ENCODE measurements around the gene PTPRN2.
"Not testable (repeated sequence)": the region's sequence is repeated elsewhere in the genome, so short reads cannot be mapped to it uniquely, and the experiment has no call there.

PTPRN2 gene

DNA sequence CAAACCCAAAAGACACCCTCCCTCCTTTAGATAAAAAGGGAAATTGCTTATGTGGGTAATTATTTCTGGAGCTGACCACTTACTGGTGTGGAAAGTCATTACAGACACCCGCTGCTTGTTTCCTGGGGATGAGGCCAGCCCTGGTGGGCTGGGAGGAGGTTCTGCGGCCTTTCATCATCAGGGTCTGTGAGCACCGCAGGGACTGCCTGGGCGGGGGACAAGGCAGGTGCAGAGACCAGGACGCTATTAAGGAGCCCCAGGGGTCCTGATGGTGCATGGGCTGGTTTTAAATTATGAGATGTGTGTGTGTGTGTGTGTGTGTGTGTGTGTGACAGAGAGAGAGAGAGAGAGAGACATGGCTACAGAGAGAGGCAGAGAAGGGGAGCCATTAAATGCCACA lies 1079.6 kb downstream of the PTPRN2 start:
- Mint-ChIP-seq H3K4me1 (peaks cover 11% of the 10 kb centered on the region), H3K9me3 (no peaks in the 10 kb centered on the region), H3K36me3 (ENCODE audit: insufficient read depth) (peaks cover under 1% of the 10 kb centered on the region), H3K27ac (ENCODE audit: low read depth) (no peak overlapping the region), H3K4me3 (no peak overlapping the region), H3K27me3 (peaks cover 45% of the 10 kb centered on the region)
- DNase-seq (ENCODE audit: low spot score in 2 of 2) (no peak), ATAC-seq (replicated peaks; ENCODE audit: extremely low read depth, poor library complexity, severe bottlenecking) (no peak)

DNA sequence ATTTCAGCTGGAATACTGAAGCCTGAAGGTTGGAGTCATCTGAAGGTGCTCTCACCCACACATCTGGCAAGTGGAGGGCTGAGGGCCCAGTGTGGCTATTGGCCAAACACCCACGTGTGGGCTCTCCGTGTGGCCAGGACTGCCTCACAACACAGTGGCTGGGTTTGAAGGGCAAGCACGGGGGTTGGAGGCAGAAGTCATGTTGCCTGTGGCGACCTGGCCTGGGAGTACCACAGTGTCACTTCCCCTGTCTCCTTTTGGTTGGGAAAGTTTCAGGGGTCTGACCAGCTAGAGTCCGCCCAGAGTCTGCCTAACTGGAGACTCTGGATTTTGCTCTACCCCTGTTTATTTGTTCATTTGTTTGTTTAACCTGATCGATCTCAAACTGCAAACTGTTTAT lies 1081.4 kb downstream of the PTPRN2 start:
- Mint-ChIP-seq H3K27me3 (peaks cover 45% of the 10 kb centered on the region), H3K9me3 (no peaks in the 10 kb centered on the region), H3K4me1 (peaks cover 25% of the 10 kb centered on the region), H3K36me3 (ENCODE audit: insufficient read depth) (peaks cover 4% of the 10 kb centered on the region), H3K27ac (ENCODE audit: low read depth) (no peak overlapping the region), H3K4me3 (no peak overlapping the region)
- DNase-seq (ENCODE audit: low spot score in 2 of 2) (no peak), ATAC-seq (replicated peaks; ENCODE audit: extremely low read depth, poor library complexity, severe bottlenecking) (no peak)

DNA sequence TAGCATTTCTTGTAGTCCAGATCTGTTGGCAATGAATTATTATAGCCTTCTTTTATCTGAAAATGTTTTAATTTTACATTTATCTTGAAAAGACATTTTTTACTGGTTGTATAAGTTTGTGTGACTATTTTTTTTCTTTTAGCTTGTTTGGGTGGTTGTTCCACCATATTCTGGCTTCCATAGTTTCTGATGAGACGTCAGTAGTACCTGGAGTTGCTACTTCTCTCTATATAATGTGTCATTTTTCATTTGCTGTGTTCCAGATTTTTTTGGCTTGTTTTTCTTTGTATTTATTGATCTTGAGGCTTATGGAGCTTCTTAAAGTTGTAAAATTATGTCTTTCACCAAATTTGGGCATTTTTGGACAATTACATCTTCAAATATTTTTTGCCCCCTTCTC lies 1082.0 kb downstream of the PTPRN2 start:
- DNase-seq (ENCODE audit: low spot score in 2 of 2), result no peak
- peaks cover 4% of the 10 kb centered on the region for H3K36me3 Mint-ChIP-seq (ENCODE audit: insufficient read depth)
- H3K27me3 Mint-ChIP-seq, result peaks cover 45% of the 10 kb centered on the region
- peak overlapping the region; percentile 39 for H3K27ac Mint-ChIP-seq (ENCODE audit: low read depth)
- H3K9me3 Mint-ChIP-seq, result no peaks in the 10 kb centered on the region
- H3K4me1 Mint-ChIP-seq, result peaks cover 25% of the 10 kb centered on the region
- no peak overlapping the region for H3K4me3 Mint-ChIP-seq
- no peak for ATAC-seq (replicated peaks; ENCODE audit: extremely low read depth, poor library complexity, severe bottlenecking)

DNA sequence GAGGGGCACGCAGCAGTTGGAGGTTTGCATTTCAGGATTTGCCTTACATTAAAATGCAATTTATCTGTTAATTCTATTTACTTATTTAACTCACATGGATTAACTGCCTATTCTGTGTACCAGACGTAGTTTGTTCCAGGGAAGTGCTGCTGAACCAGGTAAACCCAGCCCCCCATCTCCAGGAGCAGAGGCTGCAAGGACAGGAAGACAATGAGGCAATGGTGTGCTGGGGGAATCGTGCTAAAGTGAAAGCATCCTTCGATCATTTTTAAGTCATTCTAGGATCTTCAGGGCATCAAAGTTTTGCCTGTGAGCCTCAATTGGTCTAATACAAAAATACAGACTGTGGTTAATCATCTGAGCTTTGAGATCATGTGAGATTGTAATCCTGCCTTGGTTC lies 1084.4 kb downstream of the PTPRN2 start:
- peak overlapping the region; percentile 68 for H3K4me3 Mint-ChIP-seq
- ATAC-seq (replicated peaks; ENCODE audit: extremely low read depth, poor library complexity, severe bottlenecking) (peak; percentile 52), DNase-seq (ENCODE audit: low spot score in 2 of 2) (no peak)
- peaks cover 26% of the 10 kb centered on the region for H3K27me3 Mint-ChIP-seq
- no peaks in the 10 kb centered on the region for H3K9me3 Mint-ChIP-seq
- H3K36me3 Mint-ChIP-seq (ENCODE audit: insufficient read depth), result peaks cover 6% of the 10 kb centered on the region
- H3K4me1 Mint-ChIP-seq, result peaks cover 25% of the 10 kb centered on the region
- H3K27ac Mint-ChIP-seq (ENCODE audit: low read depth), result peak overlapping the region; percentile 91

DNA sequence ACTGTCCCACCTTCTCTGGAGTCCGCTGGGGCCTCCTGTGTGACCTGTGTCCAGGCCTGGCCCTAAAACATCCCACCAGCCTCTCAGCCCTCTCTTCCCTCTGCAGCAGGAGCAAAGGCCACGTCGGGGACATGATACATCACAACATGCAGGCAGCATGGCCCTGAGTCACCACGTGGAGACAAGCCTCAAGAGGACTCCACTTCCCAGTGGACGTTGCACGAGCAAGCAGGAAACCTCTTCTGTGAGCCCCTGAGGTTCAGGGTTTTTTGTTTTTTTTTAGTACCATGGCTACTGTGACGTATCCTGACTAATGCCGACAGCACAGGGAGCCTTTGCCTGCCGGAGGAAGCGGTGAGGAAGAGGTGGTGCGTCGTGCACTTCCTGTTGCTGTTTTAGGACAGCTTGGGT lies 1084.9 kb downstream of the PTPRN2 start:
- DNase-seq (ENCODE audit: low spot score in 2 of 2), result peak; percentile 35 to 73
- peak; percentile 95 for ATAC-seq (replicated peaks; ENCODE audit: extremely low read depth, poor library complexity, severe bottlenecking)
- peaks cover 6% of the 10 kb centered on the region for H3K36me3 Mint-ChIP-seq (ENCODE audit: insufficient read depth)
- peaks cover 25% of the 10 kb centered on the region for H3K4me1 Mint-ChIP-seq
- H3K4me3 Mint-ChIP-seq, result peak overlapping the region; percentile 68
- H3K27ac Mint-ChIP-seq (ENCODE audit: low read depth), result peak overlapping the region; percentile 91
- H3K9me3 Mint-ChIP-seq, result no peaks in the 10 kb centered on the region
- H3K27me3 Mint-ChIP-seq, result peaks cover 21% of the 10 kb centered on the region

DNA sequence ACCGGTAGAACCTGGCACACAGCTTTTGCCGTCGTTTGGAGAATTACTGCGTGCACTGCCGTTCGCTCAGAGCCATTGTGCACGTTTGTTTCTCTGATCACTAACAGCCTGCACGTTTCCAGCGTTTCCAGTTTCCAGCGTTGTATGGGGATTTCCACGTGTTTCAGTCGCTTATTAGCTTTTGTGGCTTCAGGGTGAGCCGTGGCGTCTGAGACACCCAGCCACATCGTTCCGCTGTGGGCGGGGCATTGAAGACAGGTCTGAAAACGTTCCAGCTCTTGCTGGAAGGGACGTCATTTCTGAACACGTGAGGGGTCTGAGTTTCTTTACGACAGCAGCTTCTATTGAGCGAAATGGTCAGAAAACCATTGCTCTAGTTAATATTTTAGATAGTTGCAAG lies 1086.0 kb downstream of the PTPRN2 start:
- H3K36me3 Mint-ChIP-seq (ENCODE audit: insufficient read depth), result peaks cover 6% of the 10 kb centered on the region
- H3K27ac Mint-ChIP-seq (ENCODE audit: low read depth), result no peak overlapping the region
- no peaks in the 10 kb centered on the region for H3K9me3 Mint-ChIP-seq
- H3K27me3 Mint-ChIP-seq, result peaks cover 10% of the 10 kb centered on the region
- H3K4me1 Mint-ChIP-seq, result peaks cover 25% of the 10 kb centered on the region
- no peak for DNase-seq (ENCODE audit: low spot score in 2 of 2)
- ATAC-seq (replicated peaks; ENCODE audit: extremely low read depth, poor library complexity, severe bottlenecking), result no peak
- no peak overlapping the region for H3K4me3 Mint-ChIP-seq

DNA sequence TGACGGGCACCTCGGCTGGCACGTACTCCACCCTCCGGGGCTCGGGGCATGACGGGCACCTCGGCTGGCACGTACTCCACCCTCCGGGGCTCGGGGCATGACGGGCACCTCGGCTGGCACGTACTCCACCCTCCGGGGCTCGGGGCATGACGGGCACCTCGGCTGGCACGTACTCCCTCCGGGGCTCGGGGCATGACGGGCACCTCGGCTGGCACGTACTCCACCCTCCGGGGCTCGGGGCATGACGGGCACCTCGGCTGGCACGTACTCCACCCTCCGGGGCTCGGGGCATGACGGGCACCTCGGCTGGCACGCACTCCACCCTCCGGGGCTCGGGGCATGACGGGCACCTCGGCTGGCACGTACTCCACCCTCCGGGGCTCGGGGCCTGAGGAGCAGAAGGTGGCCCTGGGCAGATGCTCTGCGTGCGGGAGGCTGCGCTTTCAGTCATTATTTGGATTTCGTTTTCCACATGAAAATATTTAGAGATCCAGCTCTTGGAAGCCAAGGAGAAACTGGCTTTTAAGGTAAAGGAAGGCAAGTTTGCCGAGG lies 1086.6 kb downstream of the PTPRN2 start:
- not testable (repeated sequence) for H3K27ac Mint-ChIP-seq (ENCODE audit: low read depth); H3K27me3 Mint-ChIP-seq; H3K36me3 Mint-ChIP-seq (ENCODE audit: insufficient read depth); H3K4me3 Mint-ChIP-seq; DNase-seq (ENCODE audit: low spot score in 2 of 2); ATAC-seq (replicated peaks; ENCODE audit: extremely low read depth, poor library complexity, severe bottlenecking); H3K9me3 Mint-ChIP-seq
- peaks cover 25% of the 10 kb centered on the region for H3K4me1 Mint-ChIP-seq

DNA sequence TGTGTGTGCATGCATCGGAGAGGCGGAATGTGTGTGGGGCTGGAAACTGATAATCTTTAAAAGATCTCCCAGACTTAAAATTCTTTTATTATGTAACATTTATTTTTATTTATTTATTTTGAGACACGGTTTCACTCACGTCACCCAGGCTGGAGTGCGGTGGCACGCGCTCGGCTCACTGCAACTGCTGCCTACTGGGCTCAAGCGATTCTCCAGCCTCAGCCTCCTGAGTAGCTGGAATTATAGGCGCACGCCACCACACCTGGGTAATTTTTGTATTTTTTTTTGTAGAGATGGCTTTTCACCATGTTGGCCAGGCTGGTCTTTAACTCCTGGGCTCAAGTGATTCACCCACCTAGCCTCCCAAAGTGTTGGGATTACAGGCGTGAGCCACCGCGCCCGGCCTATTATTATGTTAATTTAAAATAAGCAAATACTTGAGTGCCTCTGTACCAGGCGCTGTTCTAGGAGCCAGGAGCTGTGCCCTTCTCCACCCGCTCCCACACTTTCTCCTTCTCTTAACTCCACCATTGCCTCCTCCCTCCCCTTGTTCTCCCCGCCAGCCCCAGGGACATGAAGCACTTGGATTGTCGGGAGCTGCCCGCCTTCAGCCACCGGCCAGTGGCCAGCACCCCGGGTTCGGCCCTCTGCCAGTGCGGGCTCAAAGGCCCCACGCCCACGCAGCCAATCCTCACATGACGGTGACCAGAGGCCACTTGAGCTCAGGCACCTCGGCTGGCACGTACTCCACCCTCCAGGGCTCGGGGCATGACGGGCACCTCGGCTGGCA lies 1087.3 kb downstream of the PTPRN2 start:
- H3K27me3 Mint-ChIP-seq, result no peaks in the 10 kb centered on the region
- H3K9me3 Mint-ChIP-seq, result no peaks in the 10 kb centered on the region
- no peak overlapping the region for H3K4me3 Mint-ChIP-seq
- no peak overlapping the region for H3K27ac Mint-ChIP-seq (ENCODE audit: low read depth)
- no peak for ATAC-seq (replicated peaks; ENCODE audit: extremely low read depth, poor library complexity, severe bottlenecking)
- peaks cover 7% of the 10 kb centered on the region for H3K36me3 Mint-ChIP-seq (ENCODE audit: insufficient read depth)
- DNase-seq (ENCODE audit: low spot score in 2 of 2), result no peak
- H3K4me1 Mint-ChIP-seq, result peaks cover 25% of the 10 kb centered on the region

DNA sequence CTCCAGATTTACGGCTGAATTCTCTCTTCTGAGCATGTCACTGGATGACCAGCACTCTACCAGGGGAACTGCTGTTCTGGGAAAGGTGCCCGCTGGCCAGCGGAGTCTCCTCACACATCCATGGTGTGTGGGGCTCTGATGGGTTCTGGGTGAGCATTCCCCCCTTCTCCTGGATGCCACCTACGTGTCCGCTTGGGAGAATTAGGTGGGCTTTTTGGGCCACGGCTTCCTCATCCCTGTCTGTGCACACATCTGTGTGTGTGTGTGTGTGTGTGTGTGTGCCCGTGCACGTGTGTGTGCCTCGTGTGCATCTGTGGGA lies 1087.8 kb downstream of the PTPRN2 start:
- no peak overlapping the region for H3K27ac Mint-ChIP-seq (ENCODE audit: low read depth)
- H3K4me1 Mint-ChIP-seq, result peaks cover 25% of the 10 kb centered on the region
- H3K9me3 Mint-ChIP-seq, result no peaks in the 10 kb centered on the region
- DNase-seq (ENCODE audit: low spot score in 2 of 2) (no peak), ATAC-seq (replicated peaks; ENCODE audit: extremely low read depth, poor library complexity, severe bottlenecking) (no peak)
- H3K27me3 Mint-ChIP-seq, result no peaks in the 10 kb centered on the region
- peaks cover 7% of the 10 kb centered on the region for H3K36me3 Mint-ChIP-seq (ENCODE audit: insufficient read depth)
- H3K4me3 Mint-ChIP-seq, result no peak overlapping the region

DNA sequence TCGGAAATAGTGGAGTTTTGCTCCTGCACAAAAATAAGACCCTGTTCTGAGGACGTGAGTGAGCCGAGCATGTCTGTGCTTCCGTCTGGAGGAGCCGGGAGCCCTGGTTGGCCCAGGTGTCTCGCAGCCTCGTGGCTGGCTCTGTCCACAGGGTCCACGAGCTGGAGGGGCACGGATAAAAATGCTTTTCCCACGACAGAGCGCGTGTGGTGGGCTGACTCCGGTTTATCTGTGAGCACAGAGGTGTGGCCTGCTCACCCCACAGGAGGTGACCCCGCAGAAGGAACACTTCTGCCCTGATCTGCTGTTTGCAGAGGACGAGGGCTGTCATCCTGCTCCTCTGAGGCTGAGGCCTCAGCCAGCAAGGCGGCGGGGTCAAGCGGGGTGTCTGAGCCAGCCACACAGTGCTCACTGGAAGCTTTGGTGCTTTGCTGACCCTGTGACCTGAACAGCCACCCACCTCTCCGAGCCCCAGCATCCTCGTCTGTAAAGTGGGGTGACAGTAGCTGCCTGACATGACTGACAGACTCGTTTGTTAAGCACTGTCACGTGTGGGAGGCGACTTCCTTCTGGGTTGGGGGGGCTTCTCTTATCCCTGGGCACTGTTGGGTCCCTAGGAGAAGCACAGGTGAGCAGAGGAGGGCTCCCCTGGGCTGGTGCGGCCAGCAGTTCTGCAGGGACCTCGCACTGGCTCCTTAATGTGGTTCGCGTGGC lies 1088.3 kb downstream of the PTPRN2 start:
- peaks cover 25% of the 10 kb centered on the region for H3K4me1 Mint-ChIP-seq
- DNase-seq (ENCODE audit: low spot score in 2 of 2) (no peak), ATAC-seq (replicated peaks; ENCODE audit: extremely low read depth, poor library complexity, severe bottlenecking) (no peak)
- H3K9me3 Mint-ChIP-seq, result no peaks in the 10 kb centered on the region
- H3K4me3 Mint-ChIP-seq, result no peak overlapping the region
- H3K27ac Mint-ChIP-seq (ENCODE audit: low read depth), result no peak overlapping the region
- peaks cover 7% of the 10 kb centered on the region for H3K36me3 Mint-ChIP-seq (ENCODE audit: insufficient read depth)
- peaks cover 4% of the 10 kb centered on the region for H3K27me3 Mint-ChIP-seq

DNA sequence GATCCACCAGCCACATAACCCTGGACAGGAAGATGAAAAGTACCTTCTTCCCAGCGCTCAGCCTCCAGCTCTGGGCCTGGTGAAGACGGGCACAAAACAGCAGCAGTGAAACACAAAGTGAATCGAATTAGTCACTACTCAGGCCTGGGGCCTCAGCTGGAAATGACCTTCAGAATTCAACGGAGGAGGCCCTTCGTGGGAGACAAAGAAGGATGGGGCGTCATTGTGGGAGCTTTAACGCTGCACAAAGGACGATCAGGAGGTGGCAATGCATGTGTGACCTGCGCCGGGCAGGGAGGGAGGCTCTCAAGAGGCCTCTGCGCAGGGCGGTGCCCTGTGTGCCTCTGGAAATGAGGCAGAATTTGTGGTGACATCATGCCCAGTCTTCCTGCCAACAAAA lies 1089.0 kb downstream of the PTPRN2 start:
- no peak for ATAC-seq (replicated peaks; ENCODE audit: extremely low read depth, poor library complexity, severe bottlenecking)
- no peak overlapping the region for H3K27ac Mint-ChIP-seq (ENCODE audit: low read depth)
- peaks cover 10% of the 10 kb centered on the region for H3K27me3 Mint-ChIP-seq
- DNase-seq (ENCODE audit: low spot score in 2 of 2), result no peak
- H3K9me3 Mint-ChIP-seq, result no peaks in the 10 kb centered on the region
- H3K4me3 Mint-ChIP-seq, result no peak overlapping the region
- peaks cover 21% of the 10 kb centered on the region for H3K4me1 Mint-ChIP-seq
- H3K36me3 Mint-ChIP-seq (ENCODE audit: insufficient read depth), result peaks cover 7% of the 10 kb centered on the region

DNA sequence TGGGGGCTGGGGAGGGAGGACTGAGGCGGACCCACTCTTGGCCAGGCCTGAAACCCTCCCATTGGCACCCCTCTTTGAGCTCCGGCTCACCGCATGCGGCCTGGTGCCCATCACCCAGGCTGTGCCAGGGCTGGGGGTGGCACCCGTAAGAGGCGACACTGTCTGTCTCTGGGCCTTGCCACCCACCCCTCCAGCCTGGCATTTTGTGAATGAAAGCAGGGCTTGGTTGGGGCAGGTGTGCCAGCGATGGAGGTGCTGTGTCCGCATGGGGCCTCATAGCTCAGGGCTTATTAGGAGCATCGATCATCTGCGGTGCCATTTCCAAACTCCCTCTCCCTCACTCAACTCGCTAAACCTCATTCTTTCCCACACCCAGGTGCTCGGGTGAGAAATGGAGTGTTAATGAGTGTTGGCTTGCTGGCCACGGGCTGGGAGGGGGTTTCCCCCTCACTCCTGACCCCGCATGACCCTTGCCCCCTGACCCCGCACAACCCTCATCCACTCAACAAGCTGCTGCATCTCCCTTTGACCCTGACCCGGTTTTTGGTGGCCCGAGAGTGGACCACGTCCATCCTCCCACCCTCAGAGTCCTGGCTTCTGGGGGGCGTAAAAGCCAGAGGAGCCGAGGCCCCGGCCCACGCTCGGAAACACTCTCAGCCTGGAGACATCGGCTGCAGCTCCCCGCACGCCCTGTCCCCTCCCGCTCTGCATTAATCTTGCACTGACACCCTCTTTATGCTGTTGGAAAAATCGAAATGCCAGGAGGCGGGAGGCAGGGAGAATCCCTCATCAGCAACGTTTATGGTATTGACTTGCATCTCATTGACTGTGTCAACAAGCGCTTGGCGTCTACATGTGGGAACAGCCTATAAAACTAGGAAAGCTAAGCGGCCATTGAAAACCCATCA lies 1089.6 kb downstream of the PTPRN2 start:
- no peak for DNase-seq (ENCODE audit: low spot score in 2 of 2)
- Mint-ChIP-seq H3K36me3 (ENCODE audit: insufficient read depth) (peaks cover 7% of the 10 kb centered on the region), H3K27ac (ENCODE audit: low read depth) (no peak overlapping the region)

More for the DNA sequence above, 1089.6 kb downstream of the PTPRN2 start:
- Mint-ChIP-seq H3K4me3 (no peak overlapping the region), H3K9me3 (no peaks in the 10 kb centered on the region), H3K4me1 (peaks cover 15% of the 10 kb centered on the region), H3K27me3 (peaks cover 16% of the 10 kb centered on the region)
- ATAC-seq (replicated peaks; ENCODE audit: extremely low read depth, poor library complexity, severe bottlenecking), result no peak

Data from central memory CD8-positive, alpha-beta T cell (primary cell).